Smooth muscle cell of the brain vasculature (primary cell): ENCODE data around the gene KAZN.

ENCODE experiments used
- DNase-seq: peaks from one replicate; pipeline ENCODE4 v3.0.0-alpha.2; 2012; ENCODE audit warnings: low read depth, low spot score

KAZN gene

DNA sequence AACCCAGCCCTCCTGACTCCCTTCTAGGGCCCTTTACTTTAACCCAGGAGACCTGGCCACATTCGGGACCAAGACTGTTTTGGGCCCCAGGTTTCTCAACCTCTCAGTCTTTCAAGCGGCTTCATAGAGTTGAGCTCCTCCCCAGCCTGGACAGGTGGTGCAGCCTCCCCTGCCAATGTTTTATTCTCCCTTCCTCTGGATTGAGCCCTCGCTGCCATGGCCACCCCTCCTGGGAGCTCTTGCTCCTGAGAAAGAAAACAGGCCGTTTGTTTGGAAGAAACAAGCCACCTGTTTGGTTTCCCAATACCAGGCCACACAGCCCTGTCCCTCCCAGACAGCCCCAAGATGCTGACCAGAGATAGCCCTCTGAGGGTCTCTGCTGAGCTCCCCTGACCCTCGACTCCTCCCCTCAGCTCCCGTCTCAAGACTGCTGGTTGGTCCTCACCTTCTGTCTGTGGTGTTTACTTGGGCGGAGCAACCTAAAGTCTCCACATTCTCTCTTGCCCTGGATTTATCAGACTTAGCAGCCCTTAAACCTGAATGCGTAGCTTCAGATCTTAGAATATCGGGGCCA is 558.4 kb downstream of the KAZN start:
- no peak for DNase-seq

DNA sequence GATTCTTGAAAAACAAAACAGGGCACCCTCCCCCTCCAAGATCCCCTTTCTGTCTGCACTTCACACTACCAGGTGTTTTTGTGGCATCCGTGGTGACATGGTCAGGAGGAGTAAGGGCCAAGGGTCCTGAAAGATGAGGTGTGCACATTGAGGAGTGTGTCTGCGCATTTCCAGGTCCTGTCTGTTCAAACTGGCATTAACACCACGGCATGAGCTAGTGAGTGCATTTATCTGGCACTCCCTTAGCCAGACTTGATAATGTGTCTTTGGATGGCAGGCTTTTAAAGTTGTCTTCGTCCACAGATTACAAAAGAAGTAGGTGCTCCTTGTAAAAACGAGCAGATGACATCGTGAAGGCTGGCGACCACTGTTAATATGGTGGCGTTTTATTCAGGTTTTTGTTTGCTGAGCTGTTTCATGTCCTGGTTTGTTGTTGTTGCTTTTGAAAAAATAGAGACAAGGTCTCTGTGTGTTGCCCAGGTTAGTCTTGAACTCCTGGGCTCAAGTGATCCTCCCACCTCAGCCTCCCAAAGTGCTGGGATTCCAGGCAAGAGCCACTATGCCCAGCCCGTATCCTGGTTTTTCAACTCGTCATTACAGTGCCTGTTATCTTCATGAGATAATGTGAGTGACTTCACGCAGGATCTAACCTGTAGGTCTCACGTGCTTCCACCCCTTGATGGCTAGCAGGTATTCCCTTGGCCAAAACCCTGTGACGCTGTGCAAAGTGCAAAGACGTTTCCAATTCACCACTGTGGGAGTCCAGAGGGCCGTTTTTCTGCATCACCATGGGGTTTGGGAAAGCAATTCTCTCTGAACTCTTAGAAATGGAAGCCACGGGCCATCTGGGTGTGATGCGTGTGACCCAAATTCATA is 559.3 kb downstream of the KAZN start:
- DNase-seq: no peak

DNA sequence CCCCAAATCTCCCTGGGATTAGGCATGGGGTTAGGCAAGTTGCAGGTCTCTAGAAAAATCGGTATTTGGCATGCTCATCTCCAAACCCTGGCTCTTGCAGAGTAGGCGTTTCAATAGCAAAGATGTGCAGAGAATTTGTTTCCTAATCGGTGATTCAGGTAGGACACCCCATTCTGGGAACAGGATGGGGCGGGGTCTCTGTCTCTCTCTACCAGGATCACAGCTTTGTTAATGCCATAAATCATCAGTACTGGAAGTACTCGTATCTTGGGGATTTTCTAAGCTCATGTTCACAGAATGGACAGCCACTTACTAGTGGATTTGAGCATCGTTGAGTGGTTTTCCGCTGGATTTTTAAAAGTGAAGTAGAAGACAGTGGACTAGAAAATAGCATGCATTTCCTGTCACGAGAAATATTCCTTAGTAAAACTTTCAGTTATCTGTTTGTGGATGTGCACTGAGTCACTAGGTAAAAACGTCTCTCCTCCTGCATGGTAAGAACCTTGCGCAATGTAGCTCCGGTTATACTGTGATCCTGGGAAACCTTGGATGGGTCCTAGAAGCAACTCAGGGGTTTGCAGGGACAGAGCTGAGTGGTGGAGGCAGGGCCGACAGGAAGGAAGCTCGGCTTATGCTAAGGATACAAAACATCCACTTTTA is 560.2 kb downstream of the KAZN start:
- DNase-seq: no peak

DNA sequence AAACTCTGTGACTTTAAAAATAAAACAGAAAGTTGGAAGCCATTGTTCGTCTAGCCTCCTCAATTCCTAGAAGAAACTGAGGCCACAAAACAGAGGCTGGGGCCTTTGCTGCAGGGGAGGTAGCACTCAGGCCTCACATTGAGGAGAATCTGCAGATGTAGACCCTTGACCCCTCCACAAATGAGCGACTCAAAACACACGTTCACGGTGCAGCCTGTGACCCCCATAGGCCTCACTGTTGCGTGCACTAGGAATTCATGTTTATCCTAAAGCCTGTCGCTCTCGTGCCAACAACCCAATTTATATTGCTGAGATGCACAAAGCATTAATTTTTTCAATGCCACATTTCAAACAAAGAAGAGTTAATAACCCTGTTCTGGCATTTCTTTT is 560.7 kb downstream of the KAZN start:
- no peak for DNase-seq

DNA sequence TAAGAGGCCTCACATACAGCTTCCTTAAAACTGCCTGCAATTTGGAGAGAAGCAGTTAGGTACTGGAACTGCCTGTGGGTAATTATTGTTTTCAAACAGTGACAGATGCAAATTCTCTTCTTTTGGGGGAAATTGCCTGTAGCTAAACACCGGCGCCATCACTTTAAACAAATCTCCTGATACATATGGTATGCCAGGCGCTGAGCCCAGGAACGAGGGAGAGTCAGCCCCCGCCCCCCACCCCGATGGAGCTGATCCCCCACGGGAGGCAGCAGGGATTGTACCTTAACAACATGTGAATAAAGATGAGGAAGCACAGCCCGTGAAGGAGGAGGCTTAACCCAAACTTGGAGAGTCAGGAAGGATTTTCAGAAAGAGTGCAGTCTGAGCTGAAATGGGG is 562.1 kb downstream of the KAZN start:
- DNase-seq: no peak

DNA sequence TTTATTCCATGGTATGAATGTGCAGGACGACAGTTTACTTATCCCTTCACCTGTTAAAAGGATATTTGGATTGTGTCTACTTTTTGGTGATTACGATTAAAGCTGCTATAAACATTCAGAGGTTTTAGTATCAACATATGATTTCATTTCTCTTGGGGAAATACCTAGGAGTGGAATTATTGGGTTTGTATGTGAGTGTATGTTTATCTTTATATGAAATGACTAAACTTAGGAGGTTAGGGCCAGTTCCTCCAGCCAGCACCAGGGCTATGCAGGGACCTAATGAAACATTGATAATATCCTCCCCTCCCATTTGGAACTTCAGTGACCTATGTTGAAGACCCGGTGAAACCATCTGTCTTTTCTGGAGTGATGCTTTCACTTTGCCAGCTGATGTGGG is 568.9 kb downstream of the KAZN start:
- DNase-seq: no peak
